NB4 (cell line): ENCODE results near the gene DAB1.

Experiments used
- MAX ChIP-seq: IDR thresholded peaks from 2 replicates; pipeline ENCODE4 v1.6.1; 2011; ENCODE audit warnings: low read depth, low read length
- MYC ChIP-seq: IDR thresholded peaks from 2 replicates; pipeline ENCODE4 v1.6.1; 2011; ENCODE audit warnings: low read depth, low read length
- POLR2A ChIP-seq: IDR thresholded peaks from 2 replicates; pipeline ENCODE4 v1.6.1; 2011; ENCODE audit warnings: mild to moderate bottlenecking; ENCODE audit not compliant: insufficient read length; ENCODE audit errors: extremely low read depth
- TF ChIP-seq, protein P1 (sequence below): IDR thresholded peaks from one replicate; pipeline ENCODE4 v1.5.1; 2012; ENCODE audit warnings: low read depth, low read length

DNA sequence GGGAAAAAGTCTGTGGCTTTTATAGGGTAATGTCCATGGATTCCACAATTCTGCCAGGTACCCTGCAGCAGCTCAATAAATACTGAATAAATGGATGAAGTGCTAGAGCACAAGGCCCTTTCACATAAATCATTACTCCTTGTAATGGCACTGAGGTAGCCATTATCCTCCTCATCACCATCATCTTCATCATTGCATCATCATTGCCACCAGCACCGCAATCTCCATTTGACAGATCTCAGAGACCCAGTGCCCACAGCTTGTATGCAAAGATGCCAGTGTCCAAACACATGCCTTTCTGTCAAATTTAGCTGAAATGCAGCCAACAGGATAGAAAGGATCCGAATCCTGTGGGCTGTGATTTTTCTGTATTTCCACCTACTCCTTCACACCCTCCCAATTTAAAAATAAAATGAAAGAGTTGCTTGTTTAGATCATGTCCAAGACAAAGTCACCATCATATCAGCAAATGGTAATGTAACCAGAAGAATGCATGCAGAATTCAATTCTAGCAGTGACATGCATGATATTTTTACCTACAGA, 17.4 kb downstream of the DAB1 start:
- no peak for TF ChIP-seq POLR2A
- TF ChIP-seq, protein P1, sequence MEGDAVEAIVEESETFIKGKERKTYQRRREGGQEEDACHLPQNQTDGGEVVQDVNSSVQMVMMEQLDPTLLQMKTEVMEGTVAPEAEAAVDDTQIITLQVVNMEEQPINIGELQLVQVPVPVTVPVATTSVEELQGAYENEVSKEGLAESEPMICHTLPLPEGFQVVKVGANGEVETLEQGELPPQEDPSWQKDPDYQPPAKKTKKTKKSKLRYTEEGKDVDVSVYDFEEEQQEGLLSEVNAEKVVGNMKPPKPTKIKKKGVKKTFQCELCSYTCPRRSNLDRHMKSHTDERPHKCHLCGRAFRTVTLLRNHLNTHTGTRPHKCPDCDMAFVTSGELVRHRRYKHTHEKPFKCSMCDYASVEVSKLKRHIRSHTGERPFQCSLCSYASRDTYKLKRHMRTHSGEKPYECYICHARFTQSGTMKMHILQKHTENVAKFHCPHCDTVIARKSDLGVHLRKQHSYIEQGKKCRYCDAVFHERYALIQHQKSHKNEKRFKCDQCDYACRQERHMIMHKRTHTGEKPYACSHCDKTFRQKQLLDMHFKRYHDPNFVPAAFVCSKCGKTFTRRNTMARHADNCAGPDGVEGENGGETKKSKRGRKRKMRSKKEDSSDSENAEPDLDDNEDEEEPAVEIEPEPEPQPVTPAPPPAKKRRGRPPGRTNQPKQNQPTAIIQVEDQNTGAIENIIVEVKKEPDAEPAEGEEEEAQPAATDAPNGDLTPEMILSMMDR, result no peak
- no peak for TF ChIP-seq MAX
- TF ChIP-seq MYC, result no peak
